Common myeloid progenitor, CD34-positive (primary cell): ENCODE measurements around the gene OPCML.

Source experiments
- CTCF ChIA-PET: fragments of 350-600 bp; sonication (Branson Sonifier 250); formaldehyde crosslinking; loops from one replicate; lab custom pipeline; 2021; ENCODE audit warnings: antibody characterized with exemption; lab: Charles Lee
- POLR2A ChIA-PET: fragments of 350-600 bp; sonication (Branson Sonifier 250); formaldehyde crosslinking; loops from one replicate; lab custom pipeline; 2021; ENCODE audit warnings: antibody characterized with exemption; lab: Charles Lee
- DNase-seq, 3 donors: peaks; one replicate each; pipeline versions ENCODE4 v3.0.0 to v3.0.0-alpha.2; 2013
- H3K27ac ChIP-seq, 2 experiments: 1 replicate in 1 of 2; 2 replicates in 1 of 2; pipeline ENCODE4 v1.7.0; 2013; ENCODE audit warnings: inconsistent platforms in 2 of 2, low read length in 2 of 2, mild to moderate bottlenecking in 2 of 2, low read depth in 1 of 2, moderate library complexity in 1 of 2; ENCODE audit not compliant: severe bottlenecking in 2 of 2, insufficient read depth in 1 of 2, poor library complexity in 1 of 2
- H3K27me3 ChIP-seq, 5 experiments: replicated peaks in 2 of 5; 1 replicate in 3 of 5; 2 replicates in 2 of 5; pipeline versions ENCODE4 v1.6.1 to v1.7.0; 2013; ENCODE audit warnings: low read length in 4 of 5, mild to moderate bottlenecking in 2 of 5, moderate library complexity in 2 of 5, inconsistent platforms in 1 of 5; ENCODE audit not compliant: insufficient read depth in 5 of 5, control insufficient read depth in 4 of 5
- H3K36me3 ChIP-seq, 4 experiments: 1 replicate in 2 of 4; 2 replicates in 2 of 4; pipeline versions ENCODE4 v1.6.1 to v1.7.0; 2013; ENCODE audit warnings: low read length in 3 of 4, control low read depth in 1 of 4, mild to moderate bottlenecking in 1 of 4; ENCODE audit not compliant: control insufficient read depth in 4 of 4, insufficient read depth in 4 of 4
- H3K4me1 ChIP-seq, 4 experiments: 1 replicate in 3 of 4; 2 replicates in 1 of 4; pipeline versions ENCODE4 v1.6.1 to v1.7.1; 2013; ENCODE audit warnings: low read length in 3 of 4, mild to moderate bottlenecking in 3 of 4, control low read depth in 1 of 4, inconsistent platforms in 1 of 4, moderate library complexity in 1 of 4; ENCODE audit not compliant: control insufficient read depth in 4 of 4, insufficient read depth in 4 of 4; ENCODE audit errors: control extremely low read depth in 1 of 4
- H3K4me3 ChIP-seq, 7 experiments: 1 replicate in 4 of 7; 2 replicates in 3 of 7; pipeline versions ENCODE4 v1.5.1 to v1.7.0; 2013; ENCODE audit warnings: mild to moderate bottlenecking in 7 of 7, low read length in 6 of 7, moderate library complexity in 6 of 7, inconsistent platforms in 2 of 7, low read depth in 2 of 7, control low read depth in 1 of 7; ENCODE audit not compliant: insufficient read depth in 4 of 7, control insufficient read depth in 1 of 7; ENCODE audit errors: extremely low read depth in 1 of 7
- H3K9me3 ChIP-seq, 5 experiments: 1 replicate in 4 of 5; 2 replicates in 1 of 5; pipeline versions ENCODE4 v1.6.1 to v1.7.1; 2013; ENCODE audit warnings: low read length in 4 of 5, mild to moderate bottlenecking in 2 of 5, inconsistent platforms in 1 of 5, low read depth in 1 of 5, moderate library complexity in 1 of 5; ENCODE audit not compliant: control insufficient read depth in 4 of 5, insufficient read depth in 2 of 5; ENCODE audit errors: control extremely low read depth in 1 of 5
- WGBS: methylation state at CpG from one replicate; pipeline ENCODE4 v1.1.5; 2013; ENCODE audit not compliant: insufficient coverage; 5-methylcytosine and 5-hydroxymethylcytosine counted together

The OPCML gene

GRCh38 chr11:133012803-133013202 is 519.5 kb downstream of the OPCML start:
- ChIA-PET POLR2A (no interaction called here), CTCF (no interaction called here)
- no peak overlapping the region for H3K27ac ChIP-seq
- no peaks in the 10 kb centered on the region for H3K36me3 ChIP-seq
- H3K4me3 ChIP-seq = no peak overlapping the region
- H3K4me1 ChIP-seq = no peaks in the 10 kb centered on the region
- no peaks in the 10 kb centered on the region for H3K9me3 ChIP-seq
- 80% methylated on average over 1 of the region's 4 CpGs for WGBS
- DNase-seq = no peak
- H3K27me3 ChIP-seq = peaks cover 0 to 2% (median 0%) of the 10 kb centered on the region in 5 experiments

DNA sequence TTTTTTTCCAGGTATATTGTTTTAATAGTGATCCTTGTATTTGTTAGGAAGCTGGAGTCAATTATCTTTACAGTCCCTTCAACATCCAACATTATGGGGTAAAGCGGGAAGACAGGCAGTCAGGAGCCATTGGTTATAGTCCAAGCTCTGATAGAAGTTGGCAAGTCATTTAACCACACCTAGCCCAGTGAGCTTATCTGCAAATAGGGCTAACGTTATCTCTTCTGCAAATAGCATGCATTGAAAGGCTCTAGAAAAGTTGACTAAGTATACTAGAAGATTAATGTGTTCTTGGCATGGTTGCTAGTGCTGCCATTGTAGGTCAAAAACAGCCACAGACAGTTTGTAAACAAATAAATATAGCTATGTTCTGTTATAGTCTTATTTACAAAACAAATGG is 520.7 kb downstream of the OPCML start:
- Histone ChIP-seq H3K36me3 (no peaks in the 10 kb centered on the region), H3K9me3 (no peaks in the 10 kb centered on the region), H3K4me3 (no peak overlapping the region), H3K4me1 (no peaks in the 10 kb centered on the region), H3K27me3 (peaks cover 0 to 2% (median 0%) of the 10 kb centered on the region in 5 experiments), H3K27ac (no peak overlapping the region)
- DNase-seq = no peak
- ChIA-PET POLR2A (no interaction called here), CTCF (no interaction called here)
- WGBS = no CpG with 5 or more reads among the region's 2 CpGs

GRCh38 chr11:133007027-133007584 is 525.2 kb downstream of the OPCML start:
- 80% methylated on average over 1 of the region's 2 CpGs for WGBS
- no peaks in the 10 kb centered on the region for H3K4me1 ChIP-seq
- no peak for DNase-seq
- ChIA-PET POLR2A (no interaction called here), CTCF (no interaction called here)
- H3K36me3 ChIP-seq = no peaks in the 10 kb centered on the region
- no peak overlapping the region for H3K4me3 ChIP-seq
- H3K27ac ChIP-seq = no peak overlapping the region
- H3K9me3 ChIP-seq = peaks cover 0 to 6% (median 5%) of the 10 kb centered on the region in 5 experiments
- H3K27me3 ChIP-seq = no peaks in the 10 kb centered on the region

GRCh38 chr11:133004369-133004768 is 527.9 kb downstream of the OPCML start:
- CTCF ChIA-PET = no interaction called here

GRCh38 chr11:132999516-132999915 is 532.8 kb downstream of the OPCML start:
- Histone ChIP-seq H3K4me1 (no peaks in the 10 kb centered on the region), H3K9me3 (no peaks in the 10 kb centered on the region), H3K27me3 (peaks cover 3 to 12% (median 8%) of the 10 kb centered on the region in 5 experiments), H3K27ac (no peak overlapping the region), H3K36me3 (no peaks in the 10 kb centered on the region), H3K4me3 (no peak overlapping the region)
- POLR2A ChIA-PET = no interaction called here
- 30% methylated on average over 11 of the region's 12 CpGs for WGBS
- CTCF ChIA-PET = no interaction called here
- no peak for DNase-seq

More at GRCh38 chr11:133004369-133004768, 527.9 kb downstream of the OPCML start:
- DNase-seq = no peak
- Histone ChIP-seq H3K27ac (no peak overlapping the region), H3K9me3 (peaks cover 0 to 6% (median 5%) of the 10 kb centered on the region in 5 experiments), H3K4me1 (no peaks in the 10 kb centered on the region), H3K36me3 (no peaks in the 10 kb centered on the region), H3K4me3 (no peak overlapping the region), H3K27me3 (no peaks in the 10 kb centered on the region)
- POLR2A ChIA-PET = no interaction called here
- WGBS = 82% methylated on average over 13 of the region's 13 CpGs

DNA sequence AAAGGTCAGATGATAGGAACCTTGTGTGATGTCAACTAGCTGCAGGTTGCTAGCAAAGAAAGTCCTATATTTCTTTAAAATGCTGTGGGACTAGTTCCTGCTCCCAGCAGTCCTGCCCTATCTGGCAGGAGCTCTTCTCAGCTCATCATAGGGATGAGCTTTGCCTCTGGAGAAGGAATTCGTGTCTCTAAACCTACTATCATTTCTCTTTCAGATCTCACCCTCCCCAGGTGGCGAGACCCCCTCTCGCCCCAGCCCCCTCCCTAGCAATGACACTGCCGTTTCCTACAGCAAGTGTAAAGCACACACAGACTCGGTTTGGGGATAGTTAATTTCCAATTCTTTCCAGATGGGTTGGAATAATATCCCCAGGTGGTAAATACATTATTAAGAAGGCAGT is 533.3 kb downstream of the OPCML start:
- H3K36me3 ChIP-seq = no peaks in the 10 kb centered on the region
- no peak overlapping the region for H3K4me3 ChIP-seq
- H3K4me1 ChIP-seq = no peaks in the 10 kb centered on the region
- POLR2A ChIA-PET = no interaction called here
- no peaks in the 10 kb centered on the region for H3K9me3 ChIP-seq
- WGBS = no CpG with 5 or more reads among the region's 5 CpGs
- no peak for DNase-seq
- H3K27me3 ChIP-seq = peaks cover 3 to 17% (median 12%) of the 10 kb centered on the region in 5 experiments
- CTCF ChIA-PET = no interaction called here
- no peak overlapping the region for H3K27ac ChIP-seq

DNA sequence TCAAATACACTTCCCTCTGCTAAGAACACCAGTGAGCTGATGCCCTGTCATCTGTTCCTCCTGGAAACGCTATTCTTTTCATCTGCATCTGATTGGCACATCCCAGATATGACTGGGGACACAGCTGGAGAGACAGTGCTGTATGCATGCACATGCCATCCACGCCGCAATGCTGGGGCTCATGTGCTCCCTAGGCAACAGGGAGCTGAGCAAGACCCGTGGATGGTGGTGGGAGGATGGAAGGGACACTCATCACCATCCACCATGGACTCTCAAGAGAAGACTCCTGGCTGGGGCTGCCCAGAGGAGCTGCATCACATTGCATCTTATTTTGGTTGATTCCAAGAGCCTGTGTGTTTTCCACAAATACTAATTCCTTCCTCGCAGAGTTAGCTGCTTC is 534.9 kb downstream of the OPCML start:
- Histone ChIP-seq H3K4me1 (no peaks in the 10 kb centered on the region), H3K36me3 (no peaks in the 10 kb centered on the region), H3K4me3 (no peak overlapping the region), H3K27me3 (peaks cover 7 to 33% (median 21%) of the 10 kb centered on the region in 5 experiments), H3K9me3 (no peaks in the 10 kb centered on the region), H3K27ac (no peak overlapping the region)
- CTCF ChIA-PET = no interaction called here
- POLR2A ChIA-PET = no interaction called here
- DNase-seq = no peak
- WGBS = 94% methylated on average over 3 of the region's 5 CpGs
